Endothelial cell of umbilical vein (primary cell): ENCODE data around the gene GRK1.

Experiments
- FOS ChIP-seq: IDR thresholded peaks from 2 replicates; pipeline ENCODE4 v1.6.1; 2011; ENCODE audit warnings: mild to moderate bottlenecking, low read length, moderate library complexity, borderline replicate concordance; ENCODE audit not compliant: insufficient read depth
- POLR2AphosphoS5 ChIP-seq: IDR thresholded peaks from 2 replicates; pipeline ENCODE4 v1.6.1; 2012; ENCODE audit warnings: low read depth, mild to moderate bottlenecking, control low read depth, low read length, moderate library complexity; ENCODE audit not compliant: insufficient read depth
- TF ChIP-seq, protein P1 (sequence below), 2 donors: IDR thresholded peaks; 1 replicate in 1 of 2; 2 replicates in 1 of 2; pipeline ENCODE4 v1.5.1; 2011; ENCODE audit warnings: low read length in 2 of 2, mild to moderate bottlenecking in 2 of 2, moderate library complexity in 2 of 2, control low read depth in 1 of 2, inconsistent platforms in 1 of 2, low read depth in 1 of 2; ENCODE audit not compliant: insufficient read depth in 1 of 2; ENCODE audit errors: extremely low read depth in 1 of 2

GRCh38 chr13:113643593-113643992 lies 23.4 kb upstream of the GRK1 start:
- TF ChIP-seq, protein P1, sequence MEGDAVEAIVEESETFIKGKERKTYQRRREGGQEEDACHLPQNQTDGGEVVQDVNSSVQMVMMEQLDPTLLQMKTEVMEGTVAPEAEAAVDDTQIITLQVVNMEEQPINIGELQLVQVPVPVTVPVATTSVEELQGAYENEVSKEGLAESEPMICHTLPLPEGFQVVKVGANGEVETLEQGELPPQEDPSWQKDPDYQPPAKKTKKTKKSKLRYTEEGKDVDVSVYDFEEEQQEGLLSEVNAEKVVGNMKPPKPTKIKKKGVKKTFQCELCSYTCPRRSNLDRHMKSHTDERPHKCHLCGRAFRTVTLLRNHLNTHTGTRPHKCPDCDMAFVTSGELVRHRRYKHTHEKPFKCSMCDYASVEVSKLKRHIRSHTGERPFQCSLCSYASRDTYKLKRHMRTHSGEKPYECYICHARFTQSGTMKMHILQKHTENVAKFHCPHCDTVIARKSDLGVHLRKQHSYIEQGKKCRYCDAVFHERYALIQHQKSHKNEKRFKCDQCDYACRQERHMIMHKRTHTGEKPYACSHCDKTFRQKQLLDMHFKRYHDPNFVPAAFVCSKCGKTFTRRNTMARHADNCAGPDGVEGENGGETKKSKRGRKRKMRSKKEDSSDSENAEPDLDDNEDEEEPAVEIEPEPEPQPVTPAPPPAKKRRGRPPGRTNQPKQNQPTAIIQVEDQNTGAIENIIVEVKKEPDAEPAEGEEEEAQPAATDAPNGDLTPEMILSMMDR (IDR thresholded peaks at IDR 0.05; ENCODE audit: extremely low read depth in 1 of 2, insufficient read depth in 1 of 2, low read depth in 1 of 2, low read length in 2 of 2): no peak
- TF ChIP-seq POLR2AphosphoS5: no peak
- TF ChIP-seq FOS: no peak
